GM06990 (cell line): Measurements from ENCODE around the gene MAGI1.

Experiments used
- DNase-seq: peaks from one replicate; pipeline ENCODE4 v3.0.0-alpha.2; 2011; ENCODE audit not compliant: insufficient read length; ENCODE audit errors: extremely low read depth
- H3K27me3 ChIP-seq: replicated peaks from 2 replicates; pipeline ENCODE4 v1.6.0; 2011; ENCODE audit warnings: low read length; ENCODE audit not compliant: control insufficient read depth, insufficient read depth
- H3K36me3 ChIP-seq: 2 replicates; pipeline ENCODE4 v1.5.1; 2011; ENCODE audit warnings: low read length; ENCODE audit not compliant: control insufficient read depth, insufficient read depth
- H3K4me3 ChIP-seq: replicated peaks from 2 replicates; pipeline ENCODE4 v1.5.1; 2011; ENCODE audit warnings: low read depth, mild to moderate bottlenecking, control low read depth, low read length
- TF ChIP-seq, protein P1 (sequence below): IDR thresholded peaks from 2 replicates; pipeline ENCODE4 v1.5.1; 2011; ENCODE audit warnings: low read length, control low read depth, mild to moderate bottlenecking, inconsistent platforms; ENCODE audit not compliant: insufficient read depth, poor library complexity, severe bottlenecking

Gene MAGI1

DNA sequence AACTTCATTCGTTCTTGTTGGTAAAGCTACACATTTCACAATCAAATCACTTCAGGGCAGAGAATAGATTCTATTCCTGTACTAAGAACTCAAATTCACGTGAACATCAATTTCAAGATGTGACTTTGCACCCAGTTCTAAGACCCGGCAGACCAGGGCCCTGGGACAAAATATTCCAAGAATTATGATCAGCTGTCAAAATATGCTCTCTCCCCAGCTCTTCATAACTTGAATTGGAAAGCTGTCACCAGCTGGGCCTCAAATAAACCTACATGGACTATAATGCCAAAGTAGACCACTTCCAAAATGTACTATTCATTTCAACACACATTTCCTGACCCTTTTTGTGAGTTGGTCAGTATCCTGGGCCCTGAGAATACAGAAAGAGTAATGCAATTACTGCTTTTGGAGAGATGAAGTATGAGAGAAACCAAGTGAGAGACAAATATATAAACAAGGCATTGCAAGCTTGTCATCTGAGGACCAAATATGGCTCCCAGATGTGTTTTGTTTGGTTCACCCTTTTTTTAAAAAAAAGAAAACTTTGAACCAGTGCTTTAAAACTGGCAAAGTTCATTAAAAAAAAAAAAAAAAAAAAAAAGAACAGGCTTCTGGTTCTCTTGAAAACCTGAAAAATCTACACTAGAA, 14.9 kb downstream of the MAGI1 start:
- Histone ChIP-seq H3K36me3 (no peaks in the 10 kb centered on the region), H3K4me3 (no peak overlapping the region), H3K27me3 (no peaks in the 10 kb centered on the region; the same call in 1 of the 2 replicates)
- TF ChIP-seq, protein P1, sequence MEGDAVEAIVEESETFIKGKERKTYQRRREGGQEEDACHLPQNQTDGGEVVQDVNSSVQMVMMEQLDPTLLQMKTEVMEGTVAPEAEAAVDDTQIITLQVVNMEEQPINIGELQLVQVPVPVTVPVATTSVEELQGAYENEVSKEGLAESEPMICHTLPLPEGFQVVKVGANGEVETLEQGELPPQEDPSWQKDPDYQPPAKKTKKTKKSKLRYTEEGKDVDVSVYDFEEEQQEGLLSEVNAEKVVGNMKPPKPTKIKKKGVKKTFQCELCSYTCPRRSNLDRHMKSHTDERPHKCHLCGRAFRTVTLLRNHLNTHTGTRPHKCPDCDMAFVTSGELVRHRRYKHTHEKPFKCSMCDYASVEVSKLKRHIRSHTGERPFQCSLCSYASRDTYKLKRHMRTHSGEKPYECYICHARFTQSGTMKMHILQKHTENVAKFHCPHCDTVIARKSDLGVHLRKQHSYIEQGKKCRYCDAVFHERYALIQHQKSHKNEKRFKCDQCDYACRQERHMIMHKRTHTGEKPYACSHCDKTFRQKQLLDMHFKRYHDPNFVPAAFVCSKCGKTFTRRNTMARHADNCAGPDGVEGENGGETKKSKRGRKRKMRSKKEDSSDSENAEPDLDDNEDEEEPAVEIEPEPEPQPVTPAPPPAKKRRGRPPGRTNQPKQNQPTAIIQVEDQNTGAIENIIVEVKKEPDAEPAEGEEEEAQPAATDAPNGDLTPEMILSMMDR: no peak
- DNase-seq: no peak

DNA sequence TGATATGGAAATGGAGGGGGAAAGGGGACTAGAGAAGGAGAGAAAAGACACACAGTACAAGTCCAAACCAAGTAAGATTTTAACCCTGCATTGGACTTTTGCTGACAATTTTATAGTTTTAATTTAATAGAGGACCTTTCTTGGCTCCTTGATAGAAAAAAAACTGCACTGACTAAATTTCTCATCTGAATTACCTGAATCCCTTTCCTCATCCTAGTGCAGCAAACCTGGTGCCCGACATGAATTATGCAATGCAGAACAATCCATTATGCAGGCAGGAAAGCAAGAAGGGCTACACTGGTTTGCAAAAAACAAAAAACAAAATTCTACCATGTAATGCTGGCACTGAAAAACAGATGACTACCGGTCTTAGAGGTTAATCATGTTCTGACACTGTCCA, 15.5 kb downstream of the MAGI1 start:
- Histone ChIP-seq H3K36me3 (no peaks in the 10 kb centered on the region), H3K27me3 (no peaks in the 10 kb centered on the region; the same call in 1 of the 2 replicates)
- no peak for DNase-seq

DNA sequence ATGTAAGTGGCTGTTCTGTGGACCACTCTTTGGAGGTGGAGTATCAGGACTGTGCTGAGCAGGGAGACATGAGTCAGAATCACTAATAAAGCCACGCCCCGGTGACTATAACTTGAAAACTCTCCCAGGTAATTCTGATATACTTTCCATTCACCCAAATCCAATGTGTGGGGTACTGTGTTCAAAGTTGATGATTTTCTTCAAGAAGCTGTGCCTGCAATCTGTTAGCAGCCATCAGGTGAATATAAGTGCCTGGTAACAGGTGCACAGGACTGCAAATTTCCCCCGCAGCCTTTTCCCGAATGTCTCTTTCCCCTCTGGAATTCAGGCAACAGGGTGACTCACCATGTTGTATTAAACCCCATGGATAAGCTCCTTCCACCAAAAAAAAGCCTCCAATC, 17.0 kb downstream of the MAGI1 start:
- no peak for DNase-seq
- H3K36me3 ChIP-seq: no peaks in the 10 kb centered on the region
- TF ChIP-seq, protein P1: no peak
- H3K4me3 ChIP-seq: no peak overlapping the region
- no peaks in the 10 kb centered on the region; the same call in 1 of the 2 replicates for H3K27me3 ChIP-seq

More for the DNA sequence above, 15.5 kb downstream of the MAGI1 start:
- no peak overlapping the region for H3K4me3 ChIP-seq
- TF ChIP-seq, protein P1: no peak

DNA sequence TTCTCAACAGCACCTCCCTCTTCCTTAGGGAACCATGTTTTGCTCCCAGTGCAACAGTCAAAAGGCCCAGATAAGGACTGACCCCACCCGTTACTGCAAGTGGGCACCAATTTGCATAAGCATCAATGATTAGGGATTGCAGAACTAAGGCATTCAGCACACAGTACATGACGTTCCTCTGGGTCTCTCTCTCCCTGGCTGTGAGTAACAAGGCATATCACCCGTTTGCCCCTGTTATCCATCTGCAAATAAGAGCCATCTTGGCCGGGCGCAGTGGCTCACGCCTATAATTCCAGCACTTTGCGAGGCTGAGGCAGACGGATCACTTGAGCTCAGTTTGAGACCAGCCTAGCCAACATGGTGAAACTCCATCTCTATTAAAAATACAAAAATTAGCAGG, 18.8 kb downstream of the MAGI1 start:
- no peaks in the 10 kb centered on the region; the same call in 1 of the 2 replicates for H3K27me3 ChIP-seq
- DNase-seq: no peak

DNA sequence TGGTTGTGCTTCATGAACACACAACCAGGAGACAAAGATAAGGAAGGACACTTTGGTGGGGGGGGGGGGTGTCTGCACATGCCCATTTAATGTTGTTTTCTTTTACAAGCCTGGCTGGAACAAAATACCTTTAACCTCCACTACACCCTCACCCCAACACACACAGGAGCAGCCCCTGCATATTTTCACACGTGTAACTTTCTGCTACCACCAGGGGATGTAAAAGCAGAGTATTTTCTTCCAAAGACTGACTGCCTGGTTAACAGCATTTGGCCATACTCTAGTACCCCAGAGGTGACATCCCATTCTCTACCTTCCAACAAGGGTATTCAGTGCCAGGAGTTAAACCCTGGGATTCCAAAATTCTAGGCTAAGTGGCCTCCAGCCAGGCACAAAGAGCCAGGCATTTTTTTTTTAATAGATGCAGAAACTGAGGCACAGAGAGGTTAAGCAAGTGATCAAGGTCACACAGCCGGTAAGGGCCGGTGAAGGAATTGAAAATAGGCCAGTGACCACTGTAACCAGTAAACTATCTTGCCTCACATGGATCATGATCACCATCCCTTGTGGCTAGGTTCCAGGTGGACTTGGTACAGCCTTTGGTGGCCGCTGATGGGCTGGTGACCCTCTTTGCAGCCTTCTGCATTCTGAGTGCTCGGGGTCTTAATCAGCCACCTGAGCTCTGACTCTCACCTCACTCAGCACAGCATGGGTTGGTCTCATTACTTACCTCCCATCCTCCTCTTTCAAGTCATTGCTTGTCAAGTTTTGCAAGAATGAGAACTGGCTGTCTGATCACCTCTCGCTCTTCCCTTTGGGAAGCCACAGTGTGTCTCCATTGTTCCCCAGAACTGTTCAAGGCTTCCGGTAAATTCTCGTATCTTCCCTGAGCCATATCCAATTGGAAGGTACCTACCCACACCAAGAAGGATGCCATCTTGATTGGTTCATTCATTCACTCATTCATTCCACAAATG, 20.4 kb downstream of the MAGI1 start:
- TF ChIP-seq, protein P1: no peak
- H3K27me3 ChIP-seq: no peaks in the 10 kb centered on the region; the same call in 1 of the 2 replicates
- H3K4me3 ChIP-seq: no peak overlapping the region
- no peaks in the 10 kb centered on the region for H3K36me3 ChIP-seq
- DNase-seq: no peak

More for the DNA sequence above, 18.8 kb downstream of the MAGI1 start:
- TF ChIP-seq, protein P1: no peak
- no peaks in the 10 kb centered on the region for H3K36me3 ChIP-seq
- no peak overlapping the region for H3K4me3 ChIP-seq
